HepG2 (cell line): ENCODE results near the gene SLFN14. TPM values are rescaled to one million over a fixed set of nuclear protein-coding genes. Genes with fewer than 3 reads are reported as not detected.
A peak's percentile ranks its signal among the peaks of the same experiment; 100 is the strongest.

Experiments used
- CEBPG ChIP-seq: IDR thresholded peaks from 2 replicates; pipeline ENCODE4 v1.6.1; 2016
- CENPX ChIP-seq: sonication (generic); formaldehyde crosslinking; IDR thresholded peaks from 2 replicates; pipeline ENCODE4 v1.9.0; 2021; ENCODE audit warnings: mild to moderate bottlenecking, missing genetic modification reagents, moderate library complexity
- GMEB2 ChIP-seq: IDR thresholded peaks from 2 replicates; pipeline ENCODE4 v1.6.1; 2016; ENCODE audit warnings: missing biosample characterization, missing genetic modification reagents, low read depth
- HOXA9 ChIP-seq: sonication (generic); formaldehyde crosslinking; IDR thresholded peaks from 2 replicates; pipeline ENCODE4 v1.8.1; 2022; ENCODE audit warnings: missing genetic modification reagents, mild to moderate bottlenecking, moderate library complexity, borderline replicate concordance
- JUNB ChIP-seq: sonication (generic); formaldehyde crosslinking; IDR thresholded peaks from 2 replicates; pipeline ENCODE4 v1.8.0; 2022; ENCODE audit warnings: missing genetic modification reagents, mild to moderate bottlenecking, borderline replicate concordance
- KDM1A ChIP-seq: IDR thresholded peaks from 2 replicates; pipeline ENCODE4 v1.6.1; 2016; ENCODE audit warnings: missing compliant biosample characterization
- KDM3A ChIP-seq: IDR thresholded peaks from 2 replicates; pipeline ENCODE4 v1.6.1; 2018; ENCODE audit warnings: low read depth, missing compliant biosample characterization
- KLF9 ChIP-seq: IDR thresholded peaks from 2 replicates; pipeline ENCODE4 v1.6.1; 2016; ENCODE audit warnings: low read depth
- MAFK ChIP-seq, 2 experiments: IDR thresholded peaks in 1 of 2; conservative IDR thresholded peaks in 1 of 2; 2 replicates each; pipeline ENCODE4 v1.6.1; 2011; ENCODE audit warnings: improper control_type of control experiment in 2 of 2, low read length in 2 of 2
- NR3C1 ChIP-seq: sonication (generic); formaldehyde crosslinking; IDR thresholded peaks from 2 replicates; pipeline ENCODE4 v1.4.0; 2020; ENCODE audit warnings: missing genetic modification reagents
- PHB2 ChIP-seq: fragments of 450-650 bp; IDR thresholded peaks from 2 replicates; pipeline ENCODE4 v1.6.1; 2018; ENCODE audit not compliant: partially characterized antibody
- PHF21A ChIP-seq: sonication (generic); formaldehyde crosslinking; IDR thresholded peaks from 2 replicates; pipeline ENCODE4 v1.5.0; 2020; ENCODE audit warnings: mild to moderate bottlenecking, missing genetic modification reagents
- SAP130 ChIP-seq: IDR thresholded peaks from 2 replicates; pipeline ENCODE4 v1.6.1; 2016; ENCODE audit warnings: low read depth
- ZFAT ChIP-seq: sonication (generic); formaldehyde crosslinking; conservative IDR thresholded peaks from 2 replicates; pipeline ENCODE4 v1.8.1; 2023; ENCODE audit warnings: missing genetic modification reagents, inconsistent platforms
- ZHX2 ChIP-seq, 2 experiments: sonication (generic) in 1 of 2; formaldehyde crosslinking in 1 of 2; IDR thresholded peaks; 2 replicates each; pipeline versions ENCODE4 v1.6.1 to v1.9.0; 2014 to 2022; ENCODE audit warnings: antibody characterized with exemption in 1 of 2, borderline replicate concordance in 1 of 2, inconsistent platforms in 1 of 2, low read depth in 1 of 2, missing genetic modification reagents in 1 of 2
- ZNF20 ChIP-seq: sonication (generic); formaldehyde crosslinking; IDR thresholded peaks from 2 replicates; pipeline ENCODE4 v1.4.0; 2020; ENCODE audit warnings: mild to moderate bottlenecking, moderate library complexity, missing genetic modification reagents
- ZNF260 ChIP-seq: sonication (generic); formaldehyde crosslinking; IDR thresholded peaks from 2 replicates; pipeline ENCODE4 v1.4.0; 2020; ENCODE audit warnings: missing genetic modification reagents, low read depth, mild to moderate bottlenecking, borderline replicate concordance
- ZNF556 ChIP-seq: sonication (generic); formaldehyde crosslinking; IDR thresholded peaks from 2 replicates; pipeline ENCODE4 v1.4.0; 2020; ENCODE audit warnings: mild to moderate bottlenecking, missing genetic modification reagents, borderline replicate concordance
- ZNF570 ChIP-seq: sonication (generic); formaldehyde crosslinking; IDR thresholded peaks from 2 replicates; pipeline ENCODE4 v1.4.0; 2020; ENCODE audit warnings: mild to moderate bottlenecking, missing genetic modification reagents, borderline replicate concordance
- polyA plus RNA-seq, 8 experiments: library from polyadenylated mRNA; depleted of rRNA in 3 of 8; stranded (reverse) in 7 of 8; unstranded in 1 of 8; fragments of >200 nt; fragmentation: Illumina TruSeq in 4 of 8; extraction: Trizol in 4 of 8; gene quantifications; 2 replicates each; pipeline versions ENCODE4 v1.2.1 to v1.2.3, GENCODE V29; 2011 to 2016; ENCODE audit warnings: low read depth in 4 of 8, missing spikeins in 1 of 8, mixed read lengths in 1 of 8; ENCODE audit not compliant: insufficient read depth in 1 of 8
- total RNA-seq, 5 experiments: library from RNA; depleted of rRNA; stranded (reverse); fragments of >200 nt; fragmentation: Illumina TruSeq; extraction: Trizol; gene quantifications; 2 replicates each; pipeline ENCODE4 v1.2.3, GENCODE V29; 2016; ENCODE audit warnings: low read depth in 1 of 5
- TF ChIP-seq, protein P1 (sequence below): IDR thresholded peaks from 2 replicates; pipeline ENCODE4 v1.6.1; 2012; ENCODE audit warnings: inconsistent platforms

Gene SLFN14
- total and polyA plus RNA-seq, 2 of the 13 experiments (the other 11 are each of a cell fraction or from before 2014, with no cell fraction given), result not detected

DNA sequence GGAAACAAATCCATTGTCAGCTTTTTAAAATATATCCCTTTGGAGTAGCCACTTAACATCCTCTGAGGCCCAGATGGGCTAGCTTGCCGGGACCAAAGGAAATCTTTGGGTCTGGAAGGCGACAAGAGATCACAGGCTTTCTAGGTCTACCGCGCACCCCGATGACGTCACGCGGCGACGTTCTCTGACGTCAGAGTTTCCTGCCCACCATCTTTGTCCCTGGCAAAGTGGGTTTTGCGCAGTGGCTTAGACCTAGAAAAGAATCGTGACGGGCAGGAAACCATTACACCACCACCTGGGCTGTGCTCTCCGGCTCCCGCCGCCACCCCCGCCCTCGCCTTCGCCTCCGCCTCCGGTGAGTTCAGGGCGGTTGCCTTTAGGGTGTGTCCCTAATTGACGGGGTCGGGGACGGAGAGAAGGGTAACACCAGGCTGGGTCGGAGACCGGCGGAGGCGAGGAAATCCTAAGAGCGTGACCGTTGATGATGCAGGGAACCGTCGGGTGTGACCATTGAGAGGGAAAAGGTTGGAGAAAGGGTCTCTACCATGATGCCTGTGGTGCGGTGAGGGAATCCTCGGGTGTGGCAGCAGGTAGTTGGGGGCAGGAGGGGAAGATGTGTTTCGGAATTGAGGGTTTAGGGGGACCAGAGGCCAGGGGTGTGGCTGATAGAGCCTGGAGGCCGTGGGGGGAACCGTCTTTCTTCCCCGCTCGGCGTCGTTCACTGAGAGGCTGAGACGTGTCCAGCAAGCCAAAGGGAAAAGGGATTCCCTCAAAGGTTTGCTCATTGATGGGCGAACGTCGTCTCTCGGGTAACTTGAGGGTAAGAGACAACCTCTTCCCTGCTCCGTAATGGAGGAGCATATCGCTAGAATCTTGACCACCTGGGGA lies 26.7 kb upstream of the SLFN14 start, which contains the start of gene AP2B1 (continued):
- TF ChIP-seq ZHX2 (IDR thresholded peaks at IDR 0.05; ENCODE audit: low read depth), result peak; percentile 100
- no peak for TF ChIP-seq ZHX2 (CRISPR knock-in tag; IDR thresholded peaks at IDR 0.05; ENCODE audit: borderline replicate concordance)
- TF ChIP-seq ZFAT, result no peak
- TF ChIP-seq KDM1A (CRISPR knock-in tag), result peak; percentile 75; the same call in 1 of the 2 replicates
- no peak for TF ChIP-seq ZNF260
- TF ChIP-seq, protein P1, sequence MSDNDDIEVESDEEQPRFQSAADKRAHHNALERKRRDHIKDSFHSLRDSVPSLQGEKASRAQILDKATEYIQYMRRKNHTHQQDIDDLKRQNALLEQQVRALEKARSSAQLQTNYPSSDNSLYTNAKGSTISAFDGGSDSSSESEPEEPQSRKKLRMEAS, result no peak
- no peak for TF ChIP-seq ZNF570 (CRISPR knock-in tag)
- TF ChIP-seq GMEB2 (CRISPR knock-in tag), result 0 out of 2 replicates have a peak, but pooled peaks have one; percentile 43
- TF ChIP-seq CEBPG (CRISPR knock-in tag), result no peak; the same call in 1 of the 2 replicates
- no peak for TF ChIP-seq JUNB (CRISPR knock-in tag)
- TF ChIP-seq ZNF556, result peak; percentile 85; the same call in 1 of the 2 replicates
- no peak for TF ChIP-seq PHB2
- TF ChIP-seq KDM3A (CRISPR knock-in tag), result peak; percentile 90
- TF ChIP-seq NR3C1 (CRISPR knock-in tag), result no peak
- TF ChIP-seq KLF9 (CRISPR knock-in tag), result no peak
- no peak for TF ChIP-seq HOXA9 (CRISPR knock-in tag)
- no peak for TF ChIP-seq ZNF20 (CRISPR knock-in tag)
- TF ChIP-seq MAFK (conservative IDR thresholded peaks at IDR 0.05 in 1 of 2, IDR thresholded peaks at IDR 0.05 in 1 of 2; ENCODE audit: low read length in 2 of 2), result 0 out of 4 replicates have a peak, but pooled peaks of 1 of the 2 experiments have one; percentile 0
- TF ChIP-seq PHF21A (CRISPR knock-in tag), result 0 out of 2 replicates have a peak, but pooled peaks have one; percentile 40
- no peak for TF ChIP-seq CENPX (CRISPR knock-in tag)
- peak; percentile 95 for TF ChIP-seq SAP130 (CRISPR knock-in tag)
